ENCODE data around the gene PSMB8. TPM values are rescaled to one million over a fixed set of nuclear protein-coding genes. Genes with fewer than 3 reads are reported as not detected.

PSMB8 gene
- total RNA-seq, 1 experiment from 2014 or later = 0.96 TPM

- POLR2A ChIA-PET = no interaction called here
Observed at GRCh38 chr6:32890831-32891230, 47.0 kb upstream of the PSMB8 start.

More at GRCh38 chr6:32890831-32891230, 47.0 kb upstream of the PSMB8 start:
- Histone ChIP-seq H3K36me3 (ENCODE audit: control insufficient read depth in 1 of 2, insufficient read depth in 2 of 2, low read length in 2 of 2) (no peaks in the 10 kb centered on the region), H3K27ac (ENCODE audit: low read depth, low read length) (no peak overlapping the region), H4K20me1 (ENCODE audit: insufficient read depth) (no peaks in the 10 kb centered on the region), H3K79me2 (ENCODE audit: insufficient read depth, low read length) (no peaks in the 10 kb centered on the region), H3K9me3 (ENCODE audit: control insufficient read depth in 1 of 2, insufficient read depth in 1 of 2, low read depth in 1 of 2, low read length in 2 of 2) (no peaks in the 10 kb centered on the region), H3K9me2 (ENCODE audit: insufficient read depth) (no peaks in the 10 kb centered on the region), H3K9ac (ENCODE audit: low read length) (no peak overlapping the region), H3K4me3 (replicated peaks in 1 of 2; ENCODE audit: low read depth in 1 of 2, low read length in 2 of 2) (no peak overlapping the region), H3K4me1 (ENCODE audit: control insufficient read depth in 1 of 2, insufficient read depth in 2 of 2, low read length in 2 of 2) (peaks cover 4 to 22% of the 10 kb centered on the region in 2 experiments; a peak in 3 of 4 replicates), H3K27me3 (ENCODE audit: insufficient read depth, low read length) (no peaks in the 10 kb centered on the region), H2AFZ (ENCODE audit: low read depth, low read length, poor library complexity, severe bottlenecking) (no peak overlapping the region), H3K4me2 (ENCODE audit: low read length) (no peak overlapping the region)
- RAD21 ChIA-PET (ENCODE audit: low non-redundant PET in 1 of 2, low total read pairs in 2 of 2, uncharacterized antibody in 2 of 2, unreplicated experiment in 2 of 2) = no interaction called here
- BruUV-seq (replicated peaks) = no TSS peak
- CTCF ChIA-PET = no interaction called here
- no peak for ATAC-seq
- no peak for DNase-seq (ENCODE audit: low read depth, low spot score)
- intact Hi-C loops (cut with micrococcal nuclease) = no loop called here
- TF ChIP-seq REST (IDR thresholded peaks at IDR 0.05; ENCODE audit: low read depth) = no peak
- no peak for TF ChIP-seq ELF1 (IDR thresholded peaks at IDR 0.05; ENCODE audit: borderline replicate concordance, low read depth)
- no peak for TF ChIP-seq ZNF274 (IDR thresholded peaks at IDR 0.05; ENCODE audit: low read depth, low read length)
- no peak for TF ChIP-seq SIN3A (IDR thresholded peaks at IDR 0.05; ENCODE audit: low read depth)

All from HCT116 (cell line).